Gastroesophageal sphincter (tissue), 3 donors: ENCODE results near the gene CCDC154.

Experiments
- CTCF ChIP-seq, 4 experiments: fragments of 200-600 bp in 2 of 4; fragments of 450-650 bp in 2 of 4; sonication (generic) in 1 of 4; IDR thresholded peaks; one replicate each; pipeline ENCODE4 v1.5.1; 2017 to 2019; ENCODE audit warnings: antibody characterized with exemption in 4 of 4, mild to moderate bottlenecking in 2 of 4, moderate library complexity in 2 of 4
- EP300 ChIP-seq: sonication (generic); formaldehyde crosslinking; IDR thresholded peaks from one replicate; pipeline ENCODE4 v1.6.1; 2017; ENCODE audit warnings: antibody characterized with exemption, mild to moderate bottlenecking
- POLR2A ChIP-seq, 2 donors: fragments of 450-650 bp; IDR thresholded peaks; one replicate each; pipeline ENCODE4 v1.6.1; 2017; ENCODE audit warnings: antibody characterized with exemption in 2 of 2, mild to moderate bottlenecking in 2 of 2, moderate library complexity in 1 of 2
- POLR2AphosphoS5 ChIP-seq: sonication (generic); formaldehyde crosslinking; IDR thresholded peaks from one replicate; pipeline ENCODE4 v1.6.1; 2017; ENCODE audit warnings: antibody characterized with exemption

- TF ChIP-seq CTCF (IDR thresholded peaks at IDR 0.05) (no peak), POLR2A (IDR thresholded peaks at IDR 0.05) (no peak), POLR2AphosphoS5 (no peak), EP300 (no peak)
Observed at GRCh38 chr16:1469693-1470201, 25.4 kb upstream of the CCDC154 start.
